Endothelial cell (in vitro differentiated cells): ENCODE results near the gene ADD1. TPM values are rescaled to one million over a fixed set of nuclear protein-coding genes. Genes with fewer than 3 reads are reported as not detected.

Experiments used
- DNase-seq: peaks from one replicate; pipeline ENCODE4 v3.0.0; 2021; ENCODE audit warnings: low spot score
- H3K27ac Mint-ChIP-seq: one replicate; pipeline ENCODE4 v1.8.0; 2021; ENCODE audit warnings: mixed read lengths, inconsistent platforms; ENCODE audit not compliant: unreplicated experiment
- H3K27me3 Mint-ChIP-seq: one replicate; pipeline ENCODE4 v1.8.0; 2021; ENCODE audit warnings: mild to moderate bottlenecking, moderate library complexity, mixed read lengths, inconsistent platforms; ENCODE audit not compliant: unreplicated experiment
- H3K36me3 Mint-ChIP-seq: one replicate; pipeline ENCODE4 v1.8.0; 2021; ENCODE audit warnings: mild to moderate bottlenecking, low read depth, mixed read lengths, inconsistent platforms; ENCODE audit not compliant: unreplicated experiment
- H3K4me1 Mint-ChIP-seq: one replicate; pipeline ENCODE4 v1.8.0; 2021; ENCODE audit warnings: mild to moderate bottlenecking, mixed read lengths, inconsistent platforms; ENCODE audit not compliant: unreplicated experiment
- H3K4me3 Mint-ChIP-seq: one replicate; pipeline ENCODE4 v1.8.0; 2021; ENCODE audit warnings: mild to moderate bottlenecking, mixed read lengths, inconsistent platforms; ENCODE audit not compliant: unreplicated experiment
- H3K9me3 Mint-ChIP-seq: one replicate; pipeline ENCODE4 v1.8.0; 2021; ENCODE audit warnings: mixed read lengths, inconsistent platforms; ENCODE audit not compliant: unreplicated experiment
- total RNA-seq: library from RNA; stranded (reverse); fragmentation: NEBNext Ultra II Directional; extraction: Animal tissue kit (Norgen Biotek cat#: 25700); gene quantifications from one replicate; pipeline ENCODE4 v1.2.1, GENCODE V29; 2021; ENCODE audit not compliant: unreplicated experiment
- TF ChIP-seq, protein P1 (sequence below): fragments of 200-600 bp; sonication (generic); IDR thresholded peaks from one replicate; pipeline ENCODE4 v1.5.0; 2021; ENCODE audit warnings: antibody characterized with exemption; ENCODE audit not compliant: unreplicated experiment

Gene ADD1
- total RNA-seq, 1 donor from 2014 or later, result 337 TPM

DNA sequence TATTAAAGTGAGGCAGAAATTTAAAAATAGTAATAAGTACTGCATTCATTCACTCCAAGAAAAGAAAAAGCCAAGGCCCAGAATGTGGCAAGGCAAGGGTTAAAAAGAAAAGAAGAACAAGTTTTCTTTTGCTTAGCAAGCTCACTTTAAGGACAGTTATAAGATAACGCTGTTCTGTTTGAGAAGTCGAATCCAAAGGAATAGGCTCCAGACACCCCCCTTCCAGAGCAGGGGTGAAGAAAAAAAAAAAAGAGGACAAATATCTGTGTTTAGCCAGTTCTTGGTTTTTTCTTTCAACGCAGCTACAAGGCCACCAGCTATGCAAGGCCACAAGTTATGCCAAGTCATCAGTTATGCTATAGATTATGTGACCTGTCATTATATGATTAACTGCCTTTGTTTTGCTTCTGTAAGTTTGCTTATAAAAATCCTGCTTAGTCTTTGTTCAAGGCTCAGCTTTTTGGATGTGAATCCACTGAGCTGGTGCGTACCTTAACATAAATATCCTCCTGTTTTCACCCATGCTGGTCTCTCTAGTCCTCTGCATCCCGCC, 121.1 kb downstream of the ADD1 start:
- H3K4me3 Mint-ChIP-seq, result peak overlapping the region; percentile 96
- H3K27ac Mint-ChIP-seq, result peak overlapping the region; percentile 59
- no peaks in the 10 kb centered on the region for H3K9me3 Mint-ChIP-seq
- peaks cover 5% of the 10 kb centered on the region for H3K36me3 Mint-ChIP-seq
- H3K4me1 Mint-ChIP-seq, result peaks cover 23% of the 10 kb centered on the region
- TF ChIP-seq, protein P1, sequence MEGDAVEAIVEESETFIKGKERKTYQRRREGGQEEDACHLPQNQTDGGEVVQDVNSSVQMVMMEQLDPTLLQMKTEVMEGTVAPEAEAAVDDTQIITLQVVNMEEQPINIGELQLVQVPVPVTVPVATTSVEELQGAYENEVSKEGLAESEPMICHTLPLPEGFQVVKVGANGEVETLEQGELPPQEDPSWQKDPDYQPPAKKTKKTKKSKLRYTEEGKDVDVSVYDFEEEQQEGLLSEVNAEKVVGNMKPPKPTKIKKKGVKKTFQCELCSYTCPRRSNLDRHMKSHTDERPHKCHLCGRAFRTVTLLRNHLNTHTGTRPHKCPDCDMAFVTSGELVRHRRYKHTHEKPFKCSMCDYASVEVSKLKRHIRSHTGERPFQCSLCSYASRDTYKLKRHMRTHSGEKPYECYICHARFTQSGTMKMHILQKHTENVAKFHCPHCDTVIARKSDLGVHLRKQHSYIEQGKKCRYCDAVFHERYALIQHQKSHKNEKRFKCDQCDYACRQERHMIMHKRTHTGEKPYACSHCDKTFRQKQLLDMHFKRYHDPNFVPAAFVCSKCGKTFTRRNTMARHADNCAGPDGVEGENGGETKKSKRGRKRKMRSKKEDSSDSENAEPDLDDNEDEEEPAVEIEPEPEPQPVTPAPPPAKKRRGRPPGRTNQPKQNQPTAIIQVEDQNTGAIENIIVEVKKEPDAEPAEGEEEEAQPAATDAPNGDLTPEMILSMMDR, result no peak
- no peak for DNase-seq
- peaks cover 8% of the 10 kb centered on the region for H3K27me3 Mint-ChIP-seq

DNA sequence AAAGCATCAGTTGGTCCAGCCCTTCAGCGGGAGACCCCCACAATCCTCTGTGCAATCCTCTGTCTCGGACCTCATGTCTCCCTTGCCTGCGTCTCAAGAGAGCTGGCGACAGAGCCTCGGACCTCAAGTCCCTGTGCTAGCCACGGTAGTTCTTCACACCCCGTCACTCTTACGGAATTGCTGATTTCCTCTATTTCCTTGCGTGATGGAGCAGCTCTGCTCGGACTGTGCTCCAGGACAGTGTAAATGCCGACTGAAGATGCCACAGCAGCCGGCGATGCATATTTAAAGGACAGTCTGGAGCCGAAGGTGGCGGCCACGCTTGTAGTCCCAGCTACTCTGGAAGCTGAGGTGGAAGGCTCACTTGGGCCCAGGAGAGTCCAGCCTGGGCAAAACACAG, 121.6 kb downstream of the ADD1 start:
- TF ChIP-seq, protein P1, result no peak
- Mint-ChIP-seq H3K4me3 (peak overlapping the region; percentile 84), H3K36me3 (peaks cover 5% of the 10 kb centered on the region), H3K4me1 (peaks cover 23% of the 10 kb centered on the region), H3K27me3 (peaks cover 8% of the 10 kb centered on the region), H3K9me3 (no peaks in the 10 kb centered on the region), H3K27ac (no peak overlapping the region)
- DNase-seq, result no peak

DNA sequence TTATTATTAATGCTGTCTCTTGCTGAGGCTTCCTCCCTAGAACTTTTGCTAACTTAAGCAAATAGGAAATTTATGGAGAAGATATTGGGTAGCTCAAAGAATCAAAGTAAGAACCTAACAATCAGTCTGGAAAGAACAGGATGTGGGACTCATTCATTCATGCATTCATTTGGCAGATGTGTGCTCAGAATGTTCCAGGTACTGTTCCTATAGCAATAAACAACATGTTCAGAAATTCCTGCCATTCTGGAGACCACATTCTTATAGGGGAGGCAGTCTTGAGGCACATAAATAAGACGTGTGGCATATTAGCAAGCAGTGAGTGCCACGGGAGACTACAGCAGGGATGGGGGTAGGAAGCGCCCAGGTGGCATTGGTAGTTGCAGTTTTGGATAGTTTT, 124.7 kb downstream of the ADD1 start:
- H3K9me3 Mint-ChIP-seq, result no peaks in the 10 kb centered on the region
- no peak overlapping the region for H3K4me3 Mint-ChIP-seq
- peaks cover 17% of the 10 kb centered on the region for H3K36me3 Mint-ChIP-seq
- peaks cover 11% of the 10 kb centered on the region for H3K27me3 Mint-ChIP-seq
- TF ChIP-seq, protein P1, result no peak
- DNase-seq, result no peak
- peak overlapping the region; percentile 54 for H3K27ac Mint-ChIP-seq
- H3K4me1 Mint-ChIP-seq, result peaks cover 10% of the 10 kb centered on the region

DNA sequence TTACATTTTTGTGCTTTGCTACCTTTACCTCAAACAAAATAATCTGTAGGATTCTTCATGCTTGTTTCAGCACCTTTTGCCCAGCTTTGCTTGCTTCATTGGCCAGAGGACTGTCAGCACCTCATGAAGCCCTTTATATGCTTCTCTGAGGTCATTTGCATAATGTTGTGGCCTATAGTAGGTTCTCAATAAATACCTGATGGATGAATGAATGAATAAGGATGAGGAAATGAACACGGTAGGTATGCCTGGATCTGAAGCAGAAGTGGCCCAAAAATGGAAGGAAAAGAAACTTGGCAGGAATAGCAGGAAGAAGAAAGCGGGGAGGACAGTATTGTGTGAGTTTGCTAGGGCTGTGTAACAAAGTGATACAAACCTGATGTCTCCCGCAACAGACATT, 127.6 kb downstream of the ADD1 start:
- H3K4me1 Mint-ChIP-seq, result peaks cover 6% of the 10 kb centered on the region
- TF ChIP-seq, protein P1, result no peak

DNA sequence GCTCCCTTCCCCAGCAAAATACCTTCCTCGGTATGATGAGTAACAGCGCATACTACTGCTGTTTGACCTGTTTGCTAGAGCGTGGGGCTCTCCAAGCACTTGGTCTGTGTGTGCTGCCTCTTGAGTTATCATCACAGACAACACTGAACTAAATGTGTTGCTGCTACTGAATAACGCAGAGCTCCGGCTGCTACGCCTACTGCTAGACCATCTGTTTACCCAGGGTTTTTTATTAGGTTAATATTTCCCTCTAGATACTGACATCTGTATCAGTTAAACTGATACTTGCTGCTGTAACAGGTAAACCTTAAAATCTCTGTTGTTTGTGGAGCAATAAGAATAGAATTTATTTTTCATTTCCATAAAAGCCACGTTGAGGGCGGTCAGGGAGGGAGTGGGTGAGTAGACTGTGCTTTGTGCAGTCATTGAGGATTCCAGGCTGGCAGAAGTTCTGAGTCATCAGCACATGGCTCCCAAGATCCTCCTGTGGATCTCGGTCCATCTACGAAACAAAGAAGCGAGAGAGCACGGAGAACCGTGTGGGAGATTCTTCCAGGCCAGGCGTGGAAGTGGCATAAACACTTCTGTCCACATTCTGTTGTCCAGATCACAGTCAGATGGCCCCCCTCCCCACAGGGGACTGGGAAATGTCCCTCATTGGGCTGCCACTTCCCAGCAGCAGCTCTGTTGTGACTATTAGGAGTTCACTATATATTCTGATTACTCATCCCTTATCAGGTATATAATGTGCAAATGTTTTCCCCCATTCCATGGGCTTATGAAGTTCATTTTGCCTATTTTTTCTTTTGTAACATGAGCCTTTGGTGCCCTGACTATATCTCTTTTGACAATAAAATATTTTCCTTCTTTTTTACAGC, 133.8 kb downstream of the ADD1 start:
- no peak for DNase-seq
- H3K4me3 Mint-ChIP-seq, result no peak overlapping the region
- peaks cover 3% of the 10 kb centered on the region for H3K27me3 Mint-ChIP-seq
- no peak overlapping the region for H3K27ac Mint-ChIP-seq
- TF ChIP-seq, protein P1, result no peak
- H3K9me3 Mint-ChIP-seq, result no peaks in the 10 kb centered on the region
- H3K36me3 Mint-ChIP-seq, result peaks cover 5% of the 10 kb centered on the region
- no peaks in the 10 kb centered on the region for H3K4me1 Mint-ChIP-seq

More for the DNA sequence above, 127.6 kb downstream of the ADD1 start:
- H3K4me3 Mint-ChIP-seq, result no peak overlapping the region
- H3K27ac Mint-ChIP-seq, result peak overlapping the region; percentile 80
- DNase-seq, result no peak
- H3K27me3 Mint-ChIP-seq, result peaks cover 8% of the 10 kb centered on the region
- H3K9me3 Mint-ChIP-seq, result no peaks in the 10 kb centered on the region
- H3K36me3 Mint-ChIP-seq, result peaks cover 12% of the 10 kb centered on the region
